Pulmonary artery endothelial cell (primary cell): Measurements from ENCODE around the gene RAD51D. TPM values are rescaled to one million over a fixed set of nuclear protein-coding genes. Genes with fewer than 3 reads are reported as not detected.
A peak's percentile ranks its signal among the peaks of the same experiment; 100 is the strongest.
"Not testable (repeated sequence)": the region's sequence is repeated elsewhere in the genome, so short reads cannot be mapped to it uniquely, and the experiment has no call there.

ENCODE experiments used
- DNase-seq: peaks from one replicate; pipeline ENCODE4 v3.0.0-alpha.2; 2011; ENCODE audit warnings: low read depth, low spot score
- total RNA-seq: library from RNA; depleted of rRNA; stranded (reverse); fragments of >200 nt; gene quantifications from 2 replicates; pipeline ENCODE4 v1.2.3, GENCODE V29; 2014

The RAD51D gene
- total RNA-seq, 1 donor from 2014 or later, result 12.6 TPM

DNA sequence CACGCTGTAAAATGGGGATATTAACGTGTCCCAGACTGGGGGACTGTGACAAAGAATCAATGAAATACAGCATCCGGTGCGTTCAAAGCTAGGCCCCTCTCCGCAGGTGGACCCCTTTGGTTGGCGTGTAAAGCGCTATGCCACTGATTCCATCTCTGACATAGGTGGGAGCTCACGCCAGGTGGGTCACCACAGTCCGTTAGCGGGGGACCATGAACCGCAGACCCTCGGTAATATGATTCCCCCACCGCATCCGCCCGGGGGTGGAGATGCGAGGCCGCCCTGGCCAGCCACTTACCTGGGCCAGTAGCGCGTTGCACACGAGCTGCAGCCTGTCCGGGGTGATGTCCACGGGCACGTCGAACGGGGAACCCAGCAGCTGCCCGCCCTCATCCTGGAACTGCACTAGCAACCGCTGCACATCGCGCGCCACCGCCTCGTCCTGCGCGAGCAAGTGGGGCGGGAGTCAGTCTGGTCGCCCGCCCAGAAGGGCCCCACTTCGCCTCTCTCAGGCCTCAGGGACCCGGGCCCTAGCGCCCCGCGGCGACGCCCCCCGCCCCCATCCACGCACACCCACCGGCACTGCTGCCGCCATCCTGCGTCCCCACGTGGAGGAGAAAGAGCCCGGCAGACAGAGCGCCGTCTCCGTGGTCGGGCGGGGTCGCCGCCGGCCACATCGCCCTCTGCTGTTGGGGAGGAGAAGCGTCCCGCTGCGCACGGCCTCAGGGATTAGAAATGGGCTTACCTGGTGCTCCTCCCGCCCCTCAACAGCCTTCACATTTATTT is 22.2 kb upstream of the RAD51D start, which contains the start of gene NLE1:
Gene NLE1 (minus strand): TSS at position 623 of the 786 bp plus-strand sequence. CDS start 28 bp downstream, at position 595.
- DNase-seq, result peak; percentile 49

DNA sequence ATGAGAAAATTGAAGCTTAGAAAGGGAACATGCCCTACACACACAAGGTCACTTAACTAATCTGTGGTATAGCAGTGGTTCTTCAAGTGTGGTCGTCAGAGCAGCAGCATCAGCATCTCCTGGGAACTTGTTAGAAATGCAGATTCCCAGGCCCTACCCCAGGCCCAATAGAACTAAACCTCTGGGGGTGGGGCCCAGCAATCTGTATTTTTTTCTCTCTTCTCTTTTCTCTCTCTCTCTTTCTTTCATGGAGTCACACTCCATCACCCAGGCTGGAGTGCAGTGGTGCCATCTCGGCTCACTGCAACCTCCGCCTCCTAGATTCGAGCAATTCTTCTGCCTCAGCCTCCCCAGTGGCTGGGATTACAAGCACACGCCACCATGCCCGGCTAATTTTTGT is 18.6 kb upstream of the RAD51D start:
- DNase-seq, result no peak

DNA sequence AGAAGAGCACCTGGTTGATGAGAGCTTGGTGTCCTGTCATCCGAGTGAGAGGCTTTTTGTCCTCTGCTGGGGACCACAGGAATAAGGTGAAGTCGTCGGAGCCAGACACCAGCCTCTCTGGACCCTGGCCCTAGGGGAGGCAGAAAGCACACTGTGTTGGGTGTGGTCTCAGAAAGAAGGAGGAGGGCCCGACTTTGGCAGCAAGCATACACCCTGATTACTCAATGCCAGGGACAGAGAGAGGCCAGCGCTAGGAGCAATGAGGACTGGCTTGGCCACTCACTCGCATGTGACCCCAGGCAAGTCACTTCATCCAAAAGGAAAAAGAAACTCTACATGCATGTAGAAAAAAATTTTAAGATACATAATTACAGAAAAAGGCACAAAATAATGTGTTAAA is 15.7 kb upstream of the RAD51D start:
- no peak for DNase-seq

DNA sequence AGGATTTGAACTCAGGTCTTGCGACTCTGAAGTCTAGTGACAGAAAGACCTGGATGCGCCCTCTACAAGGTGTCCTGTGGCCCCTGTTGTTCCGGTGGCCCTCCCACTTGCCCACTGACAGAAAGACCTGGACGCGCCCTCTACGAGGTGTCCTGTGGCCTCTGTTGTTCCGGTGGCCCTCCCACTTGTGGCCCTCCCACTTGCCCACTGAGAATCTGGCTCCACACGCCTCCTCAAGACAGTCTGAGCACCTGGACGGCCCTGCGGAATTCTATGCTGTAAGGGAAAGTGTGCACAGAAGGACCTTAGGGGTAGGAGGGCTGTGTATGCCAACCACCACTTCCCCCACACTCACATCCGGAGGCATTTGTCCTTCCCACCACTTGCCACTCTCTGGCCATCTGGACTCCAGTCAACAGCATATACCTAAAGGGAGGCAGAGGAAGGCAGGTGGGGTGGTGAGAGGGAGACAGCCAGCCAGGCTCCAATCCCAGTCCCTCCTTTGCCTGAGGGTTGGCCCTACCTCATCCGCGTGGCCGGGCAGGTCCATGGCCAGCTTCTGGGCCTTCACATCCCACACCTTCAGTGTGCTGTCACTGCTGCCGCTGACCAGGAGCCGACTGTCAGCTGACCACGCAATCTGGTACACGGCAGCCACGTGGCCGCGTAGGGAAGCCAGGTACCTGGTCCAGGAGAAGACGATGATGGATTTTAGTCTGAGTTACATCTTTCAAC is 13.3 kb upstream of the RAD51D start:
- DNase-seq, result no peak

DNA sequence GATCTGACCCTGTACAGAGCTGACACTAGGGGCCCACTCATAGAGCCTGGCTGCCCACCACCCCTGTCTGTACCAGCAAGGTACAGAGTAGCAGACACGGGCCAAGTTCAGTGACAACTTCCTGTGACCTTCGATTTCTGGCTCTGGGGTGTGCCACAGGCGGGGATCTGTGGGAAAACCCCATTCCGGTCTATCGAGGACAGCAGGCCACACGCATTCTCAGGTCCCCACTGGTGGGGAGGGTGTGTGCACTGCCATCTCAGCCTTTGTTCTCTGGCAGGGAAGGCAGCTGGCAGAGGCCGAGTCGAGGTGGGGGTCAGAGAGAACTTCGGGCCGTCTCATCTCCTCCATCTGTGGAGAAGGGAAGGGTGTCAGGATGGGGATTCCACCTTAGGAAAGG is 12.4 kb upstream of the RAD51D start:
- DNase-seq, result no peak

DNA sequence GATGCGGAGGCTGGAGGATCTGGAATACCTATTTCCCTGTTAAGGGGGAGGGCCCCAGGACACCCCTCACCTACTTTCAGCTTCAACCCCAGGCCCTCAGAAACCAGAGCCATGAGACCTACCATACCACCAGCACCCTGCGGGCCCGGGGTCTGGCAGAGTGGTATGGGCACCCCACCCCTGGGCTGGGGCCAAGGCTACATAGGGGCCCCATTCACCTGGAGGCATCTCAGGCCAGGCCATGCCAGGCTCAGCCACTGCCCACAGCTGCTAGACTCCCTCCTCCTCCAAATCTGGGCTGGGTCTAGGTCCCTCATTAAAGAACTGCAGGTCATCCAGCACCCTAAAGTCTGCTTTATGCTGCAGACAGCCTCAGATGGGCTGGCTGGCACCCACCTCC is 10.7 kb upstream of the RAD51D start:
- no peak for DNase-seq

DNA sequence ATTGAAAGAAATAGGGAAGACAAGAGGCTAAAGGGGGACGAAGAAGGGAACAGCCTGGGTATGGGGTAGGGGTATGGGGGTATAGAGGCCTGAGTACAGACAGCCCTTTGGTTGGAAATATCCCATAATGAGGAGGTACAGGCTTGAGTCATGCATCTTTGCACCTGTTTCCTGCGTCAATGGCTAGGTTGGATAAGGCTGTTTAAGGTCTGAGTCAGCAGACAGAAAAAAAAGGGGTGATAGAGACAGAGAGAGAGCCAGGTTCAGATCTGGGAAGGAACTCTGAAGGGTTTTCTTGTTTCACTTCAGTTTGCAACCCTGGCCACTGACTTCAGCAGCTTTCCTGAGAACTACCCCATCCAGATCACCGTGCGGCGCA is 10.3 kb upstream of the RAD51D start:
- no peak for DNase-seq

DNA sequence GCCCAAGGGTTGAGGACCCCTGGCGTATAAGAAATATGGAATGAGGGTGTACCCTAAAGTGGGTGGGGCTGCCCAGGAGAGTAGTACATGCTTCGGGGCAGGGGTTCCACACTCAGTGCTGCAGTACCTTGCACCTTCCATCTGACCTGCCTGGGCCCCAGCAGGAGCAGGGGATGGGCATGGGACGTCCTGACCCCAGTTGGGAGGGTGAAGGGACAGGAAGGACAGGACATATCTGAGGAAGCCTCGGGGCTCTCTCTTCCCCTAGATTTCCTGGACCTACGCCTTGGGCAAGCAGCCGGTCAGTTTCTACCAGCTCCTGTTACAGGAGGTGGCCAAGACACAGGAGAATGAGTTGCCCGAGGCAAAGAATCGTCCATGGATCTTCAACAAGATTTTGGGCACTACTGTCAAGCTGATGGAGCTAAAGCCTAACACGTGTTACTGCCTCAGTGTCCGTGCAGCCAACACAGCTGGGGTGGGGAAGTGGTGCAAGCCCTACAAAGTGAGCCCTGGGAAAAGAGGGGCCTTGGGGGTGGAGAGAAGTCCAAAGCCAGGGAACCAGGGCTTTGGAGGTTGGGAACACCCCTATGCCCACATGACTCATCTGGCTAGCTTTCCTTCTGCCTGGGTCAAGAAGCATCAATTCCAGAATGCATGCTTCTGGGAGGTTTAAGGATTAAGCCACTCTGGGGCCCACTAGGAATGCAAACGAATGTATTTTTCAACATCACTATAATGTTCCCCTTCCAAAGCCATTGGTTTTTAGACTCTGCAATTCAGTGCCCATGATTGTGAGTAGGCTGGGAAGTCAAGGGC is 9.7 kb upstream of the RAD51D start:
- no peak for DNase-seq

DNA sequence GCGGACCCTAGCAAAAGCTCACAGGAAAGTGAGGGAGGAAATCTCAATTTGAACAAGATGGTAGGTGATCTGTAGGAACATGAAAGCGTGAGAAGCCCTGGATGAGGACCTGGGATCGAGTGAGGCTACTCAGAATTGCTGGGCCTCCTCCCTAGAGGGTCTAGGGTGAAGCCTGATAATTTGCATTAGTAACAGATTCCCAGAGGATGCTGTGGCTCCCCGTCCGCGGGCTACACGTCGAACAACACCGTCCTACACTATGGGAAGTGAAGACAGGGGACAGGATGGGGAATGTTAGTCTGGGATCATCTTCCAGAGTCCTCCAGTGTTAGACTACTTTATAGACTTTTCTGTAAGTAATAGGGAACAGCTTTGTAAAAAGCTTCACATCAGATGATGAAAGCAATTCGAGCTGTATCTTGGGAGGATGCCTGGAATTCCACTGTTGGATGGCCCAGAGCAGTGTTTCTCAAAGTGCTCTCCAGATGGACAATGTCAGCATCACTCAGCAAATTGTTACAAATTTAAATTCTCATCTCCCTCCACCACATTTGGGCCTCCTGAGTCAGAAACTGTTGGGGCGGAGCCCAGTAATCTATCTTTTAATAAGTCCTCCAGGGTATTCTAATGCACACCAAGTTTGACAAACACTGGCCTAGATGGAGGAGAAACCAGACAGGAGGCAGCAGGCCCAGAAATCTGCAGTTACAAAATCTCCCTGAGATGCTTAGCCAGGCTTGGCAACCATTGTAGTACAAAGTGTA is 8.3 kb upstream of the RAD51D start:
- no peak for DNase-seq

DNA sequence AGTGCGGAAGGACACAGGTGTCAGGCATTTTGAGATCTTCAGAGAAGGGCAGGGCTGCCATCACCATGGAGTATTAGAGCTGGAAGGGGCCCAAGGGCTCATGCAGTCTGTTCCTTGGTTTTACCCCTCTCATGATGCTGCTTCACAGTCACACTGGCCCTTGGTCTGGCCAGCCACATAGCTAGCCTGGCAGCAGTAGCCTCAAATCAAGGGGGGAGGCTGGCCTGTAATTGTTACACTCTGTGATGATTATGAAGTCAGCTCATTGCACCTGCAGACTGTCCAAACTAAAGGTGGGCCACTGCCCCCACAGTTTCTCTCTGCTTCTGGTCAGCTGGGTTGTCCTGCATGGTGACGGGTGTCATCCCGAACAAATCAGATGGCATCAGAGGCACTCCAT is 1.7 kb upstream of the RAD51D start, which contains the start of gene FNDC8:
Gene FNDC8 (plus strand): TSS at position 301 of the 400 bp plus-strand sequence. CDS start 79 bp downstream, at position 380.
- no peak for DNase-seq

DNA sequence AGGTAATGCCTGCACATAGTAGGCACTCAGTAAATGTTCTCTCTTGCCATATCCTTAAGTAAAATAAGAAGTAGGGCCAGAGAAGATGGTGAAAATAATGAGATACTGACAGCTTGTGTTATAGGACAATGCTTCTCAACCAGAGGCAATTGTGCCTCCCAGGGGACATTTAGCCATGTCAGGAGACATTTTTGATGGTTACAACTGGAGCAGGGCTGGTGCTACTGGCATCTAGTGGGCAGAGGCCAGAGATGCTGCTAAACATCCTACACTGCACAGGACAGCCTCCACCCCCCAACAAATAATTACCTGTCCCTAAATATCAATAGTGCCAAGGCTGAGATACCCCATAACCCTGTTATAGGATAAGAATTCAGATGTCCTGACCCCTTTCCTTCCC is 1.7 kb downstream of the RAD51D start:
- no peak for DNase-seq

DNA sequence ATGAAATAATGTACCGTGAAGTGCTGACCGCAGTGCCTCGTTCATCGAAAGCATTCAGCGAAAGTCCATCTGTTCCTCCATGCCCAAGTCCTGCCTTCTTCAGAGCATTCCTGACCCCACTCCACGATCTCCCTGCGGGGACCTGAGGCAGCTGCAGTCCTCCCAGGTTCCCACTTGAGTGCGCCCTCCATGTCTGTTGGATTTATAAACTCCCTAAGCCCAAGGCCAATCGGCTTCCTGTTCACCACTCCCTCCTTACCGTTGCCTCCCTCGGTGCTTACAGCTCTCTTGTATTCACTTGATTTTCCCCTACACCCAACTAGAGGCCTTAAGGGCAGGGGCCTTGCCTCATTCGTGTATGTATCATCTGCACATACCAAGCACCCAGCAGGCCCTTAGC is 2.8 kb downstream of the RAD51D start:
- DNase-seq, result no peak

DNA sequence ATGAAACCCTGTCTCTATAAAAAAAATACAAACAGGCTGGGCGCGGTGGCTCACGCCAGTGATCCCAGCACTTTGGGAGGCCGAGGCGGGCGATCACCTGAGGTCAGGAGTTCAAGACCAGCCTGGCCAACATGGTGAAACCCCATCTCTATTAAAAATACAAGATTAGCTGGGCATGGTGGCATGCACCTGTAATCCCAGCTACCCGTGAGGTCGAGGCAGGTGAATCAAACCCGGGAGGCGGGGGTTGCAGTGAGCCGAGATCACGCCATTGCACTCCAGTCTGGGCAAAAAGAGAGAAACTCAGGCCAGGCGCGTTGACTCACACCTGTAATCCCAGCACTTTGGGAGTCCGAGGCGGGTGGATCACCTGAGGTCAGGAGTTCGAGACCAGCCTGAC is 8.9 kb downstream of the RAD51D start:
- DNase-seq, result not testable (repeated sequence)

DNA sequence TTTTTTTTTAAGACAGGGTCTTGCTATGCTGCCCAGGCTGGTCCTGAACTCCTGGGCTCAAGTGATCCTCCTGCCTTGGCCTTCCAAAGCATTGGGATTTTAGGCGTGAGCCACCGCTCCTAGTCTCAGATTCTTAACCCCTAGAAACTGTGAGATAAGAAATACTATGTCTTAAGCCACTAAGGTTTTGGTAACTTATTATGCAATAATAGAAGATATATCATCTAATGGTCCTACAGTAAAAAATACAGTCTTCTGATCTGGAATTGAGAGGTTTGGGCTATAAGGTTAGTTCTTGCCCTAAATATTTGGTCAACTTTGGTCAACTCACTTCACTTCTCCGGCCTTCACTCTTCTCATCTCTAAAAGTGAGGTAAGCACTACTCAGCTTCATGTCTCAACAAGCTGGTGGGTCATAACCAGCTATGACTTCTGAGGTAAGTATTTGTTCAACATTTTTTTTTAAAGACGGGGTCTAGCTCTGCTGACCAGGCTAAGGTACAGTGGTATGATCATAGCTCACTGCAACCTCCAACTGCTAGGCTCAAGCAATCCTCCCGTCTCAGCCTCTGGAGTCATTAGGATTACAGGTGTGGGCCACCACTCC is 14.7 kb downstream of the RAD51D start:
- DNase-seq, result no peak

DNA sequence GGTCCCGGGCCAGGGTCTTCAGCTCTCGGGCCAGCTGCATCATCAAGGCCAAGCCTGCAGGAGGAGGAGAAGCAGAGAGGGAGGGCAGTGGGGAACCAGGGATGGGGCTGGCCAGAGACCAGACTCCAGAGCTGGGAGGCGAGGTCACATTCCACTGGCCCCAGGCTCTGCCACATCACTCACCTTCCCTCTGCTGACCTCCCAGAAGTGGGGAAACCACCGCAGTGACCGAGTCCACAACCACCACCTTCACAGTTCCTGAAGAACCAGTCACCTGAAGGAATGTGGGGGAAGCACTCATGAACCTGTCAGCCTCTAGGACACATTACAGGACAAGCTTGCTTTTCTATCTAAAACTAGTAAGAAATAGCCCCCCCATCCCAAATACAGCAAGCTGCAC is 16.4 kb downstream of the RAD51D start:
- no peak for DNase-seq

DNA sequence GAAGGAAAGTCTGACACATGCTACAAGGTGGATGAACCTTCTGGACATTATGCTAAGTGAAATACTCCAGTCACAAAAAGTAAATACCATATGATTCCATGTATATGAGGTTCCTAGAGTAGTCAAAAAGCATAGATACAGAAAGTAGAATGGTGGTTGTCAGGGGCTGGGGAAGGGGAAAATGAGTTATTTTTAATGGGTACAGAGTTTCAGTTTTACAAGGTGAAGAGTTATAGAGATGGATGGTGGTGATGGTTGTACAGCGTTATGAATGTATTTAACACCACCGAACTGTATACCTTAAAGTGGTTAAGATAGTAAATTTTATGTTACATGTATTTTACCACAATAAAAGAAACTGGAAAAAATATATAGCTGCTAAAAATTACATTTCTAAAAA is 17.9 kb downstream of the RAD51D start:
- no peak for DNase-seq

DNA sequence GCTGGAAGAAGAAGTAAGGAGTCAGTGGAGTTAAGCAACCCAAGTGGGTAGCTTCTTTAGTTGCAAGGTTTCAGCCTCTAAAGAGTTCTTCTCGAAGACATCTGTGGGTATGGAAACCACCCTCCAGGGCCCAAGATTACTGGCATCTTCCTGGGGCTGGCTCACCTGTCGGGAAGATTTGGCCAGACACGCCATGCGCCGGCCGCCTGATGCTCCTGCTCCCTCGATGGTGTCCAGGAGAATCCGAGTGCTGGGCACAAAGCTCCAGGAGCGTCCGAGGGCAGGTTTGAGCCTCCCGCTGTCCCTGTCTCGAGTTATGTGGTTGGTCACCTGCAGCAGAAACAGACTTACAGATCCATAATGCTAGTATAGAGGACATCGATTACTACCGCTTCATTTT is 18.6 kb downstream of the RAD51D start:
- no peak for DNase-seq

DNA sequence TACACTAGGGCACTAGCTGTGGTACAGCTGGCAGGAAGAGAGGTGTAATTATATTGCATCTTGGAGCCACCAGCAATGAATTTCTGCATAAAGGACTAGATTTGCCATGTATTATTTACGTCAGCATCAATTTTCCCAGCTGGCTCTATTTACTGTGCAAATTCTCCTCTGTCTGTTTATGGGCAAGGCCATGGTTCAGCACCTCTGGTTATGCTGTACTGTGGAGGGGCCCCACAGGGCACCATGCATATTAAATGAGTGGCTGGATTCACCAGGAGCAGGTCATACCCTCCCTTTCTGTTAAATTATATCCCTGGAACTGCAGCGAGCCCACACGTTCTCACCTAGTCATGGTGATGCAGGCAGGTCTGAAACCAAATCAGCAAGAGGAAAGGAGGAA is 19.8 kb downstream of the RAD51D start:
- no peak for DNase-seq

DNA sequence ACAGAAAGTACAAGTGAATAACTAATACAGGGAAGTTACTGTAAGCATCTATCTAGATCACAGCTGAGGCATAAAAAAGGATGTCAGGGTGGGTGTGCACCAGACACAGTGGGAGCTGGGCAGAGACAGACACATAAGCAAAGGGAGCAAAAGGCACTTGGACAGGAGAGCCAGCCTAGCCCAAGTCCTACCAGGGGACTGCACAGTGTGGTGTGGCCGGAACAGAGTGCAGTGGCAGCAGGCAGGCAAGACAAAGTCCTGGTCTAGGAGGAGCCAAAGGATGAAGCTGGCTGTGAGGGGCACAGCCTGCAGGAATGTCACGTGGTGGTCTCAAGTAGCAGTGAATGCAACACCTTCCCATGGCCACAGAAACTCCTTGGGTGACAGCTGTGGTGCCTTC is 21.9 kb downstream of the RAD51D start:
- DNase-seq, result no peak

DNA sequence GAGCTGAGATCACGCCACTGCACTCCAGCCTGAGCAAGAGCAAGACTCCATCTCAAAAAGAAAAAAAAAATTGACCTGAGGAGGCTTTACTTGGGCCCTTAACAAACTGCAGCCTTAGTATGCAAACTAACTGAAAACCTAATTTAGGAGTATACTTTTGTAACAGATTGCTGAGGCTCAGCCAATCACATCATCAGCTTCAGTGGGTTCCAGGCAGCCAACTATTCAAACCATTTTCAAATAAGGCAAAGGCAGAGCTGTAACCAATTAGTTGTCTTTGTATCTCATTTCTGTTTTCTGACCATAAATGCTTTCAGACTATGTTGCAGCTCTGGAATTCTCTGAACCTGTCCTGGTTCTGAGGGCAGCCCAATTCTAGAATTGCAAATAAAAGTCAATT is 23.9 kb downstream of the RAD51D start:
- DNase-seq, result no peak

DNA sequence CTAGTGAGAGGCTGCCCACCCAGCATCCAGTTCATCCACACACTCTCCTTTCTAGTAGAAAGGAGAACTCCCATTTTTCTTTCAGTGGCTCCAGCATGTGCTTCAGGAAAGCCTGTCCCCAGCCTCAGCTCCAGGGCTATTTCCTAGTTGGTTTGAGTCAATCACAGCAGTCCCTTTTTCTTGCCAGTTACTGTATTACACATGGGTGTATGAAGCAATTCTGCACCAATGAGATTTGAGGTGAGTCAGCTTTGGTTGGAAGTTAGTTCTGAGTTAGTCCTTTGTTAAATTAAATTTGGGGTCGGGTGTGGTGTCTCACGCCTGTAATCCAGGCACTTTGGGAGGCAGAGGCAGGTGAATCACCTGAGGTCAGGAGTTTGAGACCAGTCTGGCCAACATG is 24.8 kb downstream of the RAD51D start:
- DNase-seq, result no peak
